Epithelial cell of esophagus (primary cell): ENCODE measurements around the gene CPEB4.

ENCODE experiments used
- DNase-seq: peaks from one replicate; pipeline ENCODE4 v3.0.0; 2010; ENCODE audit warnings: low read depth
- H3K4me3 ChIP-seq: 2 replicates; pipeline ENCODE4 v1.5.1; 2011; ENCODE audit warnings: mild to moderate bottlenecking, low read length, control low read depth
- CTCF ChIP-seq: IDR thresholded peaks from 2 replicates; pipeline ENCODE4 v1.5.1; 2011; ENCODE audit warnings: low read depth, mild to moderate bottlenecking, low read length, control low read depth, inconsistent platforms; ENCODE audit not compliant: insufficient read depth; ENCODE audit errors: missing control alignments

Gene CPEB4

GRCh38 chr5:173945160-173945559 lies 57.0 kb downstream of the CPEB4 start:
- no peak for DNase-seq

GRCh38 chr5:173946323-173946722 lies 58.2 kb downstream of the CPEB4 start:
- no peak for DNase-seq
- H3K4me3 ChIP-seq = no peak overlapping the region
- no peak for TF ChIP-seq CTCF

More at GRCh38 chr5:173945160-173945559, 57.0 kb downstream of the CPEB4 start:
- no peak for TF ChIP-seq CTCF
- H3K4me3 ChIP-seq = no peak overlapping the region

GRCh38 chr5:173950829-173951228 lies 62.7 kb downstream of the CPEB4 start:
- H3K4me3 ChIP-seq = no peak overlapping the region
- DNase-seq = no peak
- no peak for TF ChIP-seq CTCF

GRCh38 chr5:173953528-173954090 lies 65.5 kb downstream of the CPEB4 start:
- H3K4me3 ChIP-seq = no peak overlapping the region
- DNase-seq = no peak
- TF ChIP-seq CTCF = no peak

- H3K4me3 ChIP-seq = no peak overlapping the region
- TF ChIP-seq CTCF = no peak
- no peak for DNase-seq
Measured at GRCh38 chr5:173954671-173955521, 66.7 kb downstream of the CPEB4 start.

- H3K4me3 ChIP-seq = no peak overlapping the region
- DNase-seq = no peak
- TF ChIP-seq CTCF = no peak
Measured at GRCh38 chr5:173960986-173961385, 72.8 kb downstream of the CPEB4 start.
